ENCODE data around the gene BNIPL. TPM values are rescaled to one million over a fixed set of nuclear protein-coding genes. Genes with fewer than 3 reads are reported as not detected.

Gene BNIPL
- total RNA-seq: 0.13 and 2.3 TPM in 2 replicates

GRCh38 chr1:151036356-151036755 lies at the start of gene BNIPL:
TSS of gene BNIPL (plus strand) at chr1:151036586. CDS start at chr1:151036726, 140 bp downstream.

GRCh38 chr1:151006327-151007052 lies 29.9 kb upstream of the BNIPL start, which contains the start of gene MINDY1:
TSS of gene MINDY1 (minus strand) at chr1:151006902. CDS start at chr1:151002617, 4,285 bp downstream.

GRCh38 chr1:151008244-151009205 lies 27.9 kb upstream of the BNIPL start, which contains the start of gene PRUNE1:
TSS of gene PRUNE1 (plus strand) at chr1:151008449. CDS start at chr1:151008633, 184 bp downstream.

GRCh38 chr1:151047591-151047924 lies 11.2 kb downstream of the BNIPL start, which contains the start of gene C1orf56:
TSS of gene C1orf56 (plus strand) at chr1:151047751. CDS start at chr1:151047848, 97 bp downstream.

GRCh38 chr1:151059109-151060006 lies 23.0 kb downstream of the BNIPL start, which contains the start of gene CDC42SE1:
TSS of gene CDC42SE1 (minus strand) at chr1:151059622. CDS start at chr1:151055730, 3,892 bp downstream.

GRCh38 chr1:151060007-151060656 lies 23.7 kb downstream of the BNIPL start, which contains the start of gene MLLT11:
TSS of gene MLLT11 (plus strand) at chr1:151060397. CDS start at chr1:151067225, 6,828 bp downstream.

GRCh38 chr1:151070474-151071276 lies 34.3 kb downstream of the BNIPL start, which contains the start of gene GABPB2:
TSS of gene GABPB2 (plus strand) at chr1:151070761. CDS start at chr1:151088190, 17,429 bp downstream.

Other genes starting within 250 kb of the BNIPL start
- gene CTSK, start 228.3 kb upstream of the BNIPL start, total RNA-seq: 27.4 and 136 TPM in 2 replicates
- gene ARNT, start 160.0 kb upstream of the BNIPL start, total RNA-seq: 23.5 and 58.0 TPM in 2 replicates
- not detected in 2 replicates for gene CTXND2, start 149.4 kb upstream of the BNIPL start, total RNA-seq
- gene SETDB1, start 110.2 kb upstream of the BNIPL start, total RNA-seq: 20.0 and 24.9 TPM in 2 replicates
- 124 and 274 TPM in 2 replicates for gene CERS2, start 61.8 kb upstream of the BNIPL start, total RNA-seq
- gene ANXA9, start 54.3 kb upstream of the BNIPL start, total RNA-seq: 0.13 TPM in 1 of 2 replicates, not detected in the other
- gene MINDY1, start 29.7 kb upstream of the BNIPL start, total RNA-seq: 7.8 and 18.1 TPM in 2 replicates
- 11.8 and 28.0 TPM in 2 replicates for gene PRUNE1, start 28.1 kb upstream of the BNIPL start, total RNA-seq
- gene C1orf56, start 11.2 kb downstream of the BNIPL start, total RNA-seq: 3.0 and 3.9 TPM in 2 replicates
- 39.0 and 43.8 TPM in 2 replicates for gene CDC42SE1, start 23.0 kb downstream of the BNIPL start, total RNA-seq
- 5.8 and 19.0 TPM in 2 replicates for gene MLLT11, start 23.8 kb downstream of the BNIPL start, total RNA-seq
- gene GABPB2, start 34.2 kb downstream of the BNIPL start, total RNA-seq: 4.5 and 5.7 TPM in 2 replicates
- gene SEMA6C, start 110.0 kb downstream of the BNIPL start, total RNA-seq: 1.7 and 5.5 TPM in 2 replicates
- gene TNFAIP8L2, start 120.1 kb downstream of the BNIPL start, total RNA-seq: not detected in 2 replicates
- 6.2 and 11.7 TPM in 2 replicates for gene LYSMD1, start 129.3 kb downstream of the BNIPL start, total RNA-seq
- gene SCNM1, start 129.6 kb downstream of the BNIPL start, total RNA-seq: 29.5 and 31.0 TPM in 2 replicates
- not detected in 2 replicates for gene TMOD4, start 139.4 kb downstream of the BNIPL start, total RNA-seq
- gene VPS72, start 153.6 kb downstream of the BNIPL start, total RNA-seq: 42.7 and 52.9 TPM in 2 replicates
- 42.2 and 43.2 TPM in 2 replicates for gene PIP5K1A, start 162.0 kb downstream of the BNIPL start, total RNA-seq
- gene PSMD4, start 218.1 kb downstream of the BNIPL start, total RNA-seq: 124 and 156 TPM in 2 replicates
- 17.6 and 29.0 TPM in 2 replicates for gene ZNF687, start 245.7 kb downstream of the BNIPL start, total RNA-seq

Measured in epithelial cell of alveolus of lung (primary cell).